22Rv1 (cell line): Measurements from ENCODE around the gene APOBR.
A peak's percentile ranks its signal among the peaks of the same experiment; 100 is the strongest.

Experiments used
- CTCF ChIP-seq: fragments of 450-650 bp; IDR thresholded peaks from 2 replicates; pipeline ENCODE4 v1.5.1; 2017; ENCODE audit warnings: mild to moderate bottlenecking
- ZFX ChIP-seq: fragments of 450-650 bp; IDR thresholded peaks from 2 replicates; pipeline ENCODE4 v1.6.1; 2017; ENCODE audit warnings: antibody characterized with exemption, borderline replicate concordance

- TF ChIP-seq CTCF, result peak; percentile 33
- no peak for TF ChIP-seq ZFX
Measured at GRCh38 chr16:28524681-28525171, 30.3 kb downstream of the APOBR start.
